HG03432 (cell line): ENCODE data around the gene SGK2.

Experiments
- ATAC-seq: cut with Tn5 transposase; IDR thresholded peaks from one replicate; pipeline ENCODE4 v1.9.1; 2021; ENCODE audit warnings: mild to moderate bottlenecking, moderate library complexity; ENCODE audit not compliant: unreplicated experiment

The SGK2 gene

DNA sequence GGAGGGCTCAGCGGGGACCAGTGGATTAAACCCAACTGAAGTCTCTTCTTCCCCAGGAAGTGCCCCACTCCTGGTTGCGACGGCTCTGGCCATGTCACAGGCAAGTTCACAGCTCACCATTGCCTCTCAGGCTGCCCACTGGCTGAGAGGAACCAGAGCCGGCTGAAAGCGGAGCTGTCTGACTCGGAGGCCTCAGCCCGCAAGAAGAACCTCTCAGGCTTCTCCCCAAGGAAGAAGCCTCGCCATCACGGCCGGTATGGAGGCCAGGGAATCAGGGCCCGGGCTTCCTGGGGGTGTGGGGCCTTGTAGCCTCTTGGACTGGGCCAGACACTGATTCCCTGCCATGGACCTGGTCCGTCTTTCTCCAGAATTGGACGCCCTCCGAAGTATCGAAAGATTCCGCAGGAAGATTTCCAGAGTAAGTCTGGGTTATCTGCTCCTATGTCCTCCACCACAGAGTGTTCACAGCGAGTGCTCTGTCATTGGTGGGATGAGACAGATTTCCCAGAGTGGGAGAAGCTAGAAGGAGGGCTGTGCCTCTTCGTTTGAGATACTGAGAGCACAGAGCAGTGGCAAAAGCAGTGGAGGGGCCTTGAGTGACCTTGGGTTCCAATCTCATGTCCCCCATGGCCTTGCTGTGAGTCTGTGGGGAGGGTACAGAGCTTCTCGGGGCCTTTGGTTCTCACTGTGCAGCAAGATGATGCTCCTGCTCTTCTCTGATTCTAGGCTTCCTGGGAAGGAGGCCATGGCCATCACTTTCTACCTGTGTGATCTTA lies 22.6 kb upstream of the SGK2 start:
- ATAC-seq = no peak

DNA sequence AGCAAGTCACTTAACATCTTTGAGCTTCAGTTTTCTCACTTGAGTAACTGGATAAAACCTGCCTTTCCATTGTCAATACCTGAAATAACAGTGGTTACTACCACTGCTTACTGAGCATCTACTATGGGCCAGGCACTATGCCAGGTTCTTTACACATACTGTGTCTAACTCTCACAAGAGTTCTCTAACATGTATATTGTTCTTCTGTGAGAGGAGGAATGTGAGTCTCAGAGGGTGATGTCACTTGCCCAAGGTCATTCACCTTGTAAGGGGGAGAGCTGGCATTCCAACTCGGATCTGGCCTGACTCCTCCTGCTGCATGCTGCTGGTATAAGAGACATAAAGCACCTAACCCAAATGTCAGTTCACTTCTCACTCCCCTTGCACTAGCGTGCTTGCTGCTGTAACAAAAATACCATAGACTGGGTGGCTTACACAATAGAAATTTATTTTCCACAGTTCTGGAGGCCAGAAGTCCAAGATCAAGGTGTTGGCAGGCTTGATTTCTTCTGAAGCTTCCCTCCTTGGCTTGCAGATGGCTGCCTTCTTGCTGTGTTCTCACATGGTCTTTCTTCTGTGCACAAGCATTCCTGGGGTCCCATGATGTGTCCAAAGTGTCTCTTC lies 21.9 kb upstream of the SGK2 start:
- ATAC-seq = no peak

DNA sequence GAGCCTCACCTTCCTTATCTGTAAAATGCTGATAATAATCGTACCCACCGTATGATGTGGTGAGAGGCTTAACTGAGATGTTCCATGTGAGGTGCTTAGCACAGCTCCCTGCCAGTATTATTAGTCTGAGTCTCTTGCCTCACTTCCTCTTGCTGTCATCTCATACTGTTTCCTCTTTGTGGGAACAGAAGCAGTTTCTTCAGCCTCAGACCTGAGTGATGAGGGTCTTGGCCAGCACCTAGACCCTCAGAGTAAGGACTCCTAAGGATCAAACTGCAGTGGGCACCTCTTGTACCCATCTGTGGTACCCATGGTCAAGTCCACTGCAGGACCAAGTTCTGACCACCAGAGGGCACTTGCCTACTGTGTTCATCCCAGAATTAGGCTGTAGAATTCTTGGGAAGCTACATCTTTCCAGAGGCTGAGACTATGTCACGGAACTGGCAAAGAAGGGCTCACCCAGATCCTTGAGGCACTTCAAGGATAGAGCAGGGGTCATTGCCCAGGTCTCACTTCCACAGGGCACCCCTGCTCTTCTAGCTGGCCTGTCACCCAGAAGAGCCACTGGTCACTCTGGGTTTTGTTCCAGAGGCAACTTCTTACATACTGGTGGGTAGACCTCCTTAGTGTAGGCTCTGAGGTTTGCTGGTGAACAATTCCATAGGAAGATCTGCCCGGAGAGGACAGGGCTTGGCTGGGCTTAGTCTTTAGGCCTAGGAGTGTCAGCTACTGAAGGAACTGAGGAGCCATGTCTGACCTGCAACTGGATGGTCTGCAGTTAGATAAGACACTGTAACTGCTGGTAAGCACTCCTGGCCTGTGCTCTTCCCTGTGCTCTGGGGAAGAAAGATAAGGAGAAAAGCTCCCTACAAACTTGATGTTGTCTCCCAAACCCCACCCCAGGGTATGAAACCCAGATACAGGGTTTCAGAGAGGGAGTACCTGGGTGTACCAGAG lies 20.6 kb upstream of the SGK2 start:
- ATAC-seq = no peak

DNA sequence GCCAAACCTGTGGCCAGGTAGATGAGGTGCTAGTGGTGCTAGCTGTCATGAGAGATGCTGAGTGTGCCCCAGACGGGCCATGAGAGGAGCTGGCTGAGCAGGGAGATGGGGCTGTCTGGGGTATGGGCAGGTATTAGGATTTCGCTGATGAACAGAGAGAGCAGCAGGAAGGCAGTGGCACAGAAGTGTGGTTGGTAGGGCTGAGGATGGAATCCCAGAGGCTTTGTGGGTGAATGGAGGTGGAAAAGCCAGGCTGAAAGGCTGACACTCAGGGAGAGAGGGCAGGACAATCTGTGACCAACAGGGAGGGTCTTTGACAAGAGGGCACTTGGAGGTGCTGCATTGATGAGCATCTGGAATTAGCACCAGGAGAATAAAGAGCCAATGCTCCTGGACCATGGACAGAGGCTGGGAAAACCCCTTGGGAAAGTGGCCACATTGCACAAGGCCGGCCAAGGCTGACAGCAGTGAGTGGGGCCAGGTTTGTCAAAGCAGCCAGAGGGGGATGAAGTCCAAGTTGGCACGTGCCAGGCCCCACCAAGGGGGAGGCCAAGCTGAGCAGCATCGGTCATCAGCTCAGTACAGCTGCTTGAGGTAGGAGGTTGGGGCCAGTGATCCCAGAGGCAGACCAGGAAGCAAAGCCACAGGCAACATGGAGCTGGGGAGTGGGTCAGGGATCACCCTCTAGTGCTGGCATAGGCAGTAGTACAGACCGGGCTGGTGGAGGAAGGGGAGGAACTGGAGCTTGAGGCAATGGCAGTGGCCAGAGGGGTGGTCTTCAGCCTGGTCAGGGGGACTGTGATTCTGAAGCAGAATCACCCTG lies 19.7 kb upstream of the SGK2 start:
- ATAC-seq = no peak

DNA sequence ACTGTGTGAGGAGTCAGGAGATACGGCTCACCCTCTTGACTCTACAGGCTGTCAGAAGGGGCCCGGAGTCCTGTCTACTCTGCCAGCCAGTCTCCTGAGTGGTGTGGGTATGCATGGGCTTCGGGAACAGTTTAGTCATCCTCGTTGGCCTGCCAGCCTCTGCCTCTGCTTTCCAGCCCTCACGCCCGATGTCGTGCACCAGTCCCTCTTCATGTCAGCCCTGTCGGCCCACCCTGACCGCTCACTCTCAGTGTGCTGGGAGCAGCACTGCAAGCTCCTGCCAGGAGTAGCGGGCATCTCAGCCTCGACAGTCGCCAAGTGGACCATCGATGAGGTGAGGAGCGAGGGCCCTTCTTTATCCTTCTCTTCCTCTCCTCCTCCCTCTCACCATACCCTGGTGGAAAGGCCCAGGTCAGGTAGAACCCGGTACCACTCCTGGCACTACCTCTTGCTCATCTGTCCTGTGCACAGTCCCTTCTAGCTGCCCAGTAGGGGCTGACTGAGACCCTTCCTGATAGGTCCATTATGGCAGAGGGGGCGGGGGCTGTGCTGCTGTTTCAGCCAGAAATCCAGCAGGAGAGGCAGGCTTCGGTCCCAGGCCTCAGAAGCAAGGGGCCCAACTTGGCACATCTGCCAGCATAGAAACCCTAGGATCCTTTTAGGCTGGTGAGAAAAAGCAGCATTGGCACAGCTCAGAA lies 18.7 kb upstream of the SGK2 start:
- ATAC-seq = no peak

DNA sequence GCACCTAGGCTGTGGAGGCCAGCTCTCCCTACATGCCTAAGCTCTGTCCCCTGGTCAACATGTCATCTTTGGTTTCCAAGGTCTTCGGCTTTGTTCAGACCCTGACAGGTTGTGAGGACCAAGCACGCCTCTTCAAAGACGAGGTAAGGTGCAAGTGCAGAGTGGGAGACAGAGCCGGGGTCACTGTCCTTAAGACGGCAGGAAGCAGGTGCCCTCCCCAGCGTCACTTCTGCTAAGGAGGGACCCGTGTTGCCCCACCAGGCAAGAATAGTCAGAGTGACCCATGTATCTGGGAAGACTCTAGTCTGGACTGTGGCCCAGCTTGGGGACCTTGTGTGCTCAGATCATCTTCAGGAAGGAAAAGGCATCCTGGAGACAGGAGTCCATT lies 18.2 kb upstream of the SGK2 start:
- no peak for ATAC-seq

DNA sequence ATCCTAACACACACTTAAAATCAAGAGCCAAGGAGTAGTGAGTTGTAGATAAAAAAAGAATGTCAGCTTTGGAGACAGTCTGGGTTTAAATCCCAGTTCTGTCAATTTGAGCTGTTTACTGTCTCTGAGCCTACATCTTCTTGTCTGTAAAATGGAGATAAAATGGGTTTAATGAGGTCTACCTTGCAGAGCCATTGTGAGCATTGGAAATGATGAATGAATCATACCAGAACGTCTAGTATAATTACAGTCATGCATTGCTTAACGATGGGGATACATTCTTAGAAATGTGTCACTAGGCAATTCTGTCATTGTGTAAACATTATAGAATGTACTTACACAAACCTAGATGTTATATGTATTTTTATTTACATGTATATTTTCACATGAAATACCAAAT lies 17.6 kb upstream of the SGK2 start:
- ATAC-seq = no peak

DNA sequence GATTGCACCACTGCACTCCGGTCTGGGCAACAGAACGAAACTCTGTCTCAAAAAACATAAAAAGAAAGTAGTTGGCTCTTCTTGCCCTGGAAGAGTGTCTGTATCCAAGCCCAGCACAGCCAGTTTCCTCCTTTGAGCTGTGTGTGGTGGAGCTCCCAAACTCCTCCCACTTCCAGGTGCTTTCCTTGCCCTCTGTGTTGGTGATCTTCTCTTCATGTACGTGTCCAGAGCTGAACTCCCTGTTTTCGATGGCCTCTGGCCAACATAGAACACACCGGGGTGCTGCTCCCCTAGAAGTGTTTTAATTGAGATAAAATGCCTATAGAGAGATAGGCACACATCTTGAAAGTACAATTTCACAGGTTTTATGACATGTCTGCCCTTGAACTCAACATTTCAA lies 16.7 kb upstream of the SGK2 start:
- no peak for ATAC-seq

DNA sequence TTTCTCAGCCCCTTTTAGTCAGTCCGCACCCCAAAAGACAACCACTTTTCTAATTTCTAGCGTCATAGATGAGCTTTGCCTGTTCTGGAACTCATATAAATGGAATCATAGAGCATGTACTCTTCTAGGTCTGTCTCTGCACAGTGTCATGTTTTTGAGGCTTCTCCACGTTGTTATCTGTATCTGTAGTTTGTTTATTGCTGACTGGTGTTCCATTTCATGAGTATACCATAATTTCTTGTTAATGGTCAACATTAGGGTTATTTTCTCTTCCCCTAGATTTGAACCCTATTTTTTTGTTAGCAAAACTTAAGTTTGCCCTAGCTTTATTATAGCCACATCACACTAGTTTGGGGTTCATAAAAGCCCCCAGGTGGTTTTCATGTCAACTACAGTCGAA lies 16.2 kb upstream of the SGK2 start:
- no peak for ATAC-seq

DNA sequence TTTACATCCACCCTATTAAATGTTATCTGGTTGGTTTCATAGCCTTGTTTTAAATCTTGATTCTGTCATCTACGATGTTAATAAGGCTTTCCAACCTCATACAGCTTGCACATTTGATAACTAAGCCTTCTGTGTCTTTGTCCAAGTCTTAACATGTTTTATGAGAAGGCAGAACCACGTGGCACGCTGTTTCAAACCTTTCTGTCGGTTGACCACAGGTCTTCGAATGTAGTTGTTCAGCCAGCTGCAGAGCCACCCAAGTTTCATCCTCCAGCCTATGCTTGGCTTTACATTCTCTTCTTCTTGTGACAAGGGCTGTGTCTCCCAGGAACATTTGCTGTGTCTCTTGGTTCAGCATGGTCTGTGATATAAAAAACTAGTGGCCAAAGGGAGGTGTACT lies 15.7 kb upstream of the SGK2 start:
- no peak for ATAC-seq

DNA sequence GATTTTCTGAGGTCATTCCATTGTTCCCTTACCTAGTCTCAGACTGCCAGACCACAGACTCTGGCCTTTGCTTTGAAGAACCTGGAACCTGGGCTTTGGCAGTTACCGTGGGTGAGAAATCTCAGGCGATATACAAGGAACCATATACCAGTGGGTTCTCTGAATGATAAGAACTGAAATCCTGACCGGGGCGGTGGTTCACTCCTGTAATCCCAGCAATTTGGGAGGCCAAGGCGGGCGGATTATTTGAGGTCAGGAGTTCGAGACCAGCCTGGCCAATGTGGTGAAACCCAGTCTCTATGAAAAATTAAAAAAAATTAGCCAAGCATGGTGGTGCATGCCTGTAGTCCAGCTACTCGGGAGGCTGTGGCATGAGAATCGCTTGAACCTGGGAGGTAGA lies 14.3 kb upstream of the SGK2 start:
- no peak for ATAC-seq

DNA sequence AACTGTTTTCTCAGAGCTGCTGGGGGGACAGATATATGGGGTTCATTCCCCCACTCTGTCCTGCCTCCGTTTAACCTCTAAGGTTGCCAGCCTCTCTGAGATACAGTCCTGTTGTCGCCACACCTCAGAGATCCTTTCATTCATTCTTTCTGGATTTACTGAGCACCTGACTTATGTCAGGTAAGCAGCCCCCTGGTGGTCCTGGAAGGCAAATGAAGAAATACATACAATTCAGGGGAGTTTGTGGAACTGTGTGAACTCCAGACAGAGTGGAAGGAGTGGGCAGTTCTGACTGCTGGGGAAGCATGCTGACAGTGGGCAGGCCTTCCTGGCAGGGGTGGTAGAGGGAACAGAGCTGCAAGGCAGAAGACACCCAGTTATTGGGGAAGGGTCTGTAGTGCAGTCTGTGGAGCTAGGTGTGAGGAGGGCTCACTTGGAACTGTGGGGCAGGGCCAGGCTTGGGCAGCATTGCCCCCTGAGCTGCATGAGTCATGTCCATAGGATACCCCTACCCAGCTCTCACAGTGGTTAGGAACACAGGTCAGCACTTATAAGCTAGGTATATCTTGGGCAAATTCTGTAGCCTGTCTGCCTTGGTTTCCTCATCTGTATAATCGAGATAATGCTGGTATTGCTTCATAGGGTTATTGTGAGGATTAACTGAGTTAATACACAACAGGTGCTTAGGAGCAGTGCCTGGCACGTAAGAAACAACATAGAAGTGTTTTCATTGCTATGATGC lies 12.8 kb upstream of the SGK2 start:
- ATAC-seq = no peak

DNA sequence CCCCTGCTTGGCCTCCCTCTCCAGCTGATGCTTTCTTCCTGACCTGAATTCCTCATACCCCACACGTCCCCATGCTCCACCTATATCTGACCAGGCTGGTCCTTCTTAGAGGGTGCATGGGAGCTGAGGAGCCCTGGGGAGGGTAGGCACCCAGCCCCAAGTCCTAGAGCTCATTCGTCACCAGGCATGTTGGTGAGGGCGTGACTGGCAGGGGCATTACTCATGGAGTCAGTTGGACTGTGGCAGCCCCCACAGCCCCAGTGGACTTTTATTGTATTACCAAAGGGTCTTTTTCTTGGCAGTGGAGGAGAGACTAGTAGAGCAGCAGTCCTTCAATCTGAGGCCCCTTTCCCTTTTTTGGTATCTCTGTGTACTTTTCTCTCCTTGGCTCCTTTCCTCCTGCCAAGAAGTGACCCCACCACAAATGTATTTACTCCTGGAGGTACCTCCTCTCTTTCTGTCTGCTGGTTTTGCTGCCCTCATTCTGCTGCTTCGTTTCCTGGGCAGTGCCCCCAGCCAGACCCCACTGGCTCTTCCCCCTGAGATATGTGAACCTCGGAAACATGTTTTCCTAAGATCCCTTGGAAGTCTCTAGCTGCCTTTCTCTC lies 10.4 kb upstream of the SGK2 start:
- ATAC-seq = no peak

DNA sequence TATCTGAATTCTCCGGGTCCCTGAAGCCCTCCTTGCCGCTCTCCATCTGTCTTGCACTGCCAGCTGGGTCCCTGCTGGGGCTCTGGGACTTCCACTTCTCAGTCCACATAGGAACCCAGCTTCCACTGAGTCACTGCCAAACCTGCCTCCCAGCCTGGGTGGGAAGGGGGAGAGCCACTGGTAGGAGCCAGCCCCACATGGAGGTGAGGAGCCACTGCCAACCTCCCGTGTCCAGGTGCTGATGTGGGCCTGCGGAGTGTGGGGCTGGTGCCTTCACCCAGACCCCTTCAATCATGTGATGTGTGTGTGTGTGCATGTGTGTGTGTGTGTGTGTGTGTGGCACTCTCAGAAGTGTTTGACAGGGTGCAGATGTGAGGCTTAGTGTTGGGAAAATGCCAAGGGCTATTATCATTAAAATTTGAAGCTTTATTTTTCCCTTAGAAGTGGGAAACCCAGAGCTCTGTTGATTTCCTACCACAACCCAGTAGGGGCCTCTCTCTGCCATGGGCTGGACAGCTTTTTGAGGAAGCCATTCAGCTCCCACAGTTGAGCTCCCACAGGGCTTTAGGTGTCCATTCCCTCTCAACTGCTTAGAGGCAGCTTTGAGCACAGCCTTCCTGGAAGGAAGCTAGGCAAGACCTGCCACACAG lies 9.3 kb upstream of the SGK2 start:
- no peak for ATAC-seq

DNA sequence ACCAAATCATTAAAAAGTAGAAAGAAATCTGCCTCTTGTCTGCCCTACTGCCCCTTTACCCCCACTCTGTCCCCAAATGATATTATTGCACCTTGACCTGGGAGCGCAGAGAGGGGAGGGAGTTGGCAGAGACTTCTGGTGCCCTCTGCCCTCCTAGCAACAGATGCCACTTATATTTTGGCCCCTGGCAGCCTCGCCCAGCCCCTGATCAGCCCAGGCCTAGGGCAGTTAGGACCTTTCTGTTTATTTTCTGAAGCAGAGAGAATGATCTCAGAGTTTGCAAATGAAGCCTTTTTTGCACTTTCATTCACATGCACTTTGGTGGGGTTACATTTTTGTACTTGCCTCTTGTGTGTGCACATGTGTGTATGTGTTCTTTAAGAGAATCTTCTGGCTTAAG lies 8.4 kb upstream of the SGK2 start:
- no peak for ATAC-seq

DNA sequence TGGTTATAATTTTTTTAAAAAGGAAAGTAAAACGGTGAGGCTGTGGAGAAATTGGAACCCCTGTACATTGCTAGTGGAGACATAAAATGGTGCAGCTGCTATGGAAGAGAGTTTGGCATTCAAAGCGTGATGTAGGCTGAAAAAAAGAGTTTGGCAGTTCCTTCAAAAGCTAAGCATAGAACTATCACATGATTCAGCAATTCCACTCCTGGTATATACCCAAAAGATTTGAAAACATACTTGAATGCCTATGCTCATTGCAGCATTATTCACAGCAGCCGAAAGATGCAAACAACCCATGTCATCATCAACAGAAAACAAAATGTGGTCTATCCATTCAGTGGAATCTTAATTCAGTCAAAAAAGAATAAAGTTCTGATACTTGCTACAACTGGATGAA lies 4.5 kb upstream of the SGK2 start:
- ATAC-seq = no peak

DNA sequence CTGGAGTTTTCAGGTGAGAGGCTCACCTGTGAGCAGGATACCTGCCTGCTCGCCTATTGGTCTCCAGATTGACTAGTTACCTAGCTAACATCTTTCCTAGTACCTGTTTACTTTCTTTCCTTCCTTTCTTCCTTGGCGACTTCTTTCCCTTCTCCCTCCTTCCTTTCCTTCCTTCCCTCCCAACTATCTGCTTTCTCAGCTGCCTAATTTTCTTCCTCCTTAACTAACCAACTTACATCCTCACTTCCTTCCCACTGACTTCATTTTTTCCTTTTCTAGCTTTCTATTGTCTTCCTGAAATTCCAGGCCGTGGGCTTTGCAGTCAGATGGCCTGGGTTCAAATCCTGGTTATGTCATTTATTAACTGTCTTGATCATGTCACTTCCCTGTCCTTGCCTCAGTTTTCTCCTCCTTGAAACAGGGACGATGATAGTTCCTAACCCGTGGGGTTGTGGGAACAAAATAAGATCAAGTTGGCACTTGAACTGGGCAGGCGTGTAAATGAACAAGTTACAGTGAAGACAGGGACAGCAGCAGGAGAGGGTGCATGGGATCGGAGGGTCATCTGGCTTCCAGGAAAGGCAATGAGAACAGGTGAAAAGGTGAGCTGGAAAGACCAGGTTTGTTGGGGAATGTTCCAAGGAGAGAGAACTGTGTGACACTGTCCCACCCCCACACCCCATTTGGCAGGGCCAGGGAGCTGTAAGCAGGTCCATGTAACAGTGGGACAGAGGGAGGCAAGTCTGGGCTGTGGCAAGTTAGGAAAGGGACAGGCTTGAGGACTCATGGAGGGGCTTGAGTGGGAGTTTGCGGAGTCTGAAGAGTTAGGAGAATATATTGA lies 540 bp downstream of the SGK2 start:
- ATAC-seq = no peak

DNA sequence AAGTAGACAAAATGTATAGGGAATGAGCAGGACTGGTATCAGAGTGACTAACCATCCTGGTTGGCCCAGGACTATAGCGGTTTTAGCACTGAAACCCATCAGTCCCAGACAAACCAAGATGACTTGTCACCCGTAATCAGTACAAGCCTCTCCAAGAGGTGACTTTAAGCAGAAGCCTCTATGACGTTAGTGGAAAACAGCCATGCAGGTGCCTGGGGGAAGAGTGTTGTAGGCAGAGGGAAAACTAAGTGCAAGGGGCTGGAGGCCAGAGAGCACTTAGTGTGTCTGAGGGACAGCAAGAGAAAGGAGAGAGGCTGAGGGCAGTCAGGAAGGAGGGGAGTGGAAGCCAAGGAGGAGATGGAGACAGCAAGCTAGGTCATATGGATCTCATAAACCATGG lies 2.1 kb downstream of the SGK2 start:
- no peak for ATAC-seq
